Ovary (tissue), 3 donors: ENCODE results near the gene LARP1B.
"Not testable (repeated sequence)": the region's sequence is repeated elsewhere in the genome, so short reads cannot be mapped to it uniquely, and the experiment has no call there.

Source experiments
- CTCF ChIP-seq, 3 donors: fragments of 450-650 bp in 2 of 3; fragments of 200-600 bp in 1 of 3; IDR thresholded peaks; one replicate each; pipeline versions ENCODE4 v1.5.1 to v1.8.0; 2016 to 2022; ENCODE audit warnings: antibody characterized with exemption in 3 of 3, mild to moderate bottlenecking in 1 of 3
- POLR2A ChIP-seq: fragments of 450-650 bp; IDR thresholded peaks from one replicate; pipeline ENCODE4 v1.6.1; 2017; ENCODE audit warnings: antibody characterized with exemption, mild to moderate bottlenecking, moderate library complexity
- donor health status: DM: no; HTN: no; CAD: no.

- TF ChIP-seq CTCF (IDR thresholded peaks at IDR 0.05); POLR2A: not testable (repeated sequence)
Observed at GRCh38 chr4:128258166-128258565, 197.1 kb downstream of the LARP1B start.
